Aorta (tissue), 5 donors: ENCODE measurements around the gene RIOK3. TPM values are rescaled to one million over a fixed set of nuclear protein-coding genes. Genes with fewer than 3 reads are reported as not detected.
A peak's percentile ranks its signal among the peaks of the same experiment; 100 is the strongest.
"Not testable (repeated sequence)": the region's sequence is repeated elsewhere in the genome, so short reads cannot be mapped to it uniquely, and the experiment has no call there.

ENCODE experiments used
- ATAC-seq: fragments of 200-7000 bp; cut with Tn5 transposase; one replicate; pipeline ENCODE4 v1.9.1; 2022; ENCODE audit warnings: moderate library complexity; ENCODE audit not compliant: low FRiP score
- DNase-seq, 2 donors: peaks; one replicate each; pipeline ENCODE4 v3.0.0-alpha.2; 2020
- H3K27ac ChIP-seq, 2 donors: one replicate each; pipeline ENCODE4 v1.5.1; 2013; ENCODE audit warnings: low read length in 2 of 2, mild to moderate bottlenecking in 2 of 2, moderate library complexity in 2 of 2, control low read depth in 1 of 2, inconsistent platforms in 1 of 2, low read depth in 1 of 2
- H3K27me3 ChIP-seq, 2 donors: one replicate each; pipeline ENCODE4 v1.6.1; 2013; ENCODE audit warnings: control low read depth in 1 of 2, low read length in 1 of 2, mild to moderate bottlenecking in 1 of 2, moderate library complexity in 1 of 2; ENCODE audit not compliant: insufficient read depth in 2 of 2, control insufficient read depth in 1 of 2
- H3K36me3 ChIP-seq, 2 donors: one replicate each; pipeline ENCODE4 v1.6.1; 2013; ENCODE audit warnings: control low read depth in 1 of 2, low read length in 1 of 2, mild to moderate bottlenecking in 1 of 2; ENCODE audit not compliant: insufficient read depth in 2 of 2, control insufficient read depth in 1 of 2
- H3K4me1 ChIP-seq, 2 donors: one replicate each; pipeline ENCODE4 v1.6.1; 2013; ENCODE audit warnings: low read length in 2 of 2, control low read depth in 1 of 2, mild to moderate bottlenecking in 1 of 2, moderate library complexity in 1 of 2; ENCODE audit not compliant: insufficient read depth in 2 of 2, control insufficient read depth in 1 of 2
- H3K4me3 ChIP-seq, 2 donors: one replicate each; pipeline ENCODE4 v1.5.1; 2013; ENCODE audit warnings: low read length in 2 of 2, control low read depth in 1 of 2, mild to moderate bottlenecking in 1 of 2
- H3K9me3 ChIP-seq: one replicate; pipeline ENCODE4 v1.6.1; 2013; ENCODE audit warnings: mild to moderate bottlenecking, low read length; ENCODE audit not compliant: control insufficient read depth
- WGBS, 2 donors: extraction: QIAGEN DNeasy Blood & Tissue Kit; methylation state at CpG; one replicate each; pipeline ENCODE4 v1.1.7; 2013; 5-methylcytosine and 5-hydroxymethylcytosine counted together
- intact Hi-C, 2 donors: fragments of 100-400 bp; cut with DNase I; formaldehyde crosslinking; loops; one replicate each; pipeline versions ENCODE4 v1.14.2 to v1.15.0; 2022
- polyA plus RNA-seq, 2 donors: library from polyadenylated mRNA; stranded (reverse); fragments of 200-250 nt; gene quantifications; one replicate each; pipeline ENCODE4 v1.2.3, GENCODE V29; 2013
- total RNA-seq, 2 donors: library from RNA; stranded (reverse); fragmentation: NEBNext Ultra II Directional; extraction: Animal tissue kit (Norgen Biotek cat#: 25700); gene quantifications; one replicate each; pipeline ENCODE4 v1.2.1, GENCODE V29; 2021
- donor health status: healthy with polysubstance abuse.
- donor health status: Bipolar disorder and iron deficiency.
- donor health status: DM: no; HTN: no; CAD: no.
- donor health status: DM: no; HTN: no; CAD: no.
- donor health status: DM: yes; HTN: yes; CAD: no.

RIOK3 gene
- total and polyA plus RNA-seq, 4 donors: 43.0 to 66.5 (median 59.4) TPM

- Histone ChIP-seq H3K36me3 (peaks cover 3 to 8% of the 10 kb centered on the region in 2 donors), H3K27me3 (no peaks in the 10 kb centered on the region), H3K27ac (no peak overlapping the region), H3K4me1 (no peaks in the 10 kb centered on the region), H3K9me3 (no peaks in the 10 kb centered on the region), H3K4me3 (no peak overlapping the region)
- DNase-seq (no peak), ATAC-seq (no peak)
- WGBS, 2 donors: 79% methylated on average over 3 of the region's 3 CpGs
- intact Hi-C loops: no loop called here
Observed at GRCh38 chr18:23479829-23480505, 26.9 kb downstream of the RIOK3 start.

- intact Hi-C loops: loop anchor here in 1 of 2 donors (5.0 kb wide), 1 partner anchor 32 kb away; the partner anchor contains the start of gene RIOK3
- Histone ChIP-seq H3K4me3 (no peak overlapping the region), H3K9me3 (no peaks in the 10 kb centered on the region), H3K27me3 (no peaks in the 10 kb centered on the region), H3K27ac (peak overlapping the region; percentile 48 to 87), H3K36me3 (peaks cover 2 to 3% of the 10 kb centered on the region in 2 donors), H3K4me1 (peaks cover 0 to 4% of the 10 kb centered on the region in 2 donors)
- no peak for ATAC-seq
- no peak for DNase-seq
- 17 to 19% methylated on average over 8 of the region's 8 CpGs for WGBS, 2 donors
Observed at GRCh38 chr18:23484561-23485182, 31.6 kb downstream of the RIOK3 start.

GRCh38 chr18:23485386-23485785 lies 32.3 kb downstream of the RIOK3 start:
- no peaks in the 10 kb centered on the region for H3K9me3 ChIP-seq
- no peak overlapping the region for H3K27ac ChIP-seq
- DNase-seq: no peak
- peaks cover 2 to 3% of the 10 kb centered on the region in 2 donors for H3K36me3 ChIP-seq
- intact Hi-C loops: loop anchor here in 1 of 2 donors (5.0 kb wide), 1 partner anchor 33 kb away; the partner anchor contains the start of gene RIOK3
- H3K4me1 ChIP-seq: peaks cover 0 to 4% of the 10 kb centered on the region in 2 donors
- no peak for ATAC-seq
- WGBS, 2 donors: 88 to 96% methylated on average over 7 of the region's 7 CpGs
- no peak overlapping the region for H3K4me3 ChIP-seq
- H3K27me3 ChIP-seq: no peaks in the 10 kb centered on the region

GRCh38 chr18:23487738-23488570 lies 34.9 kb downstream of the RIOK3 start:
- Histone ChIP-seq H3K36me3 (no peaks in the 10 kb centered on the region), H3K27me3 (no peaks in the 10 kb centered on the region), H3K9me3 (no peaks in the 10 kb centered on the region), H3K4me3 (peak overlapping the region in 1 of 2 donors; percentile 8), H3K4me1 (peaks cover 0 to 4% of the 10 kb centered on the region in 2 donors), H3K27ac (peak overlapping the region; percentile 36 to 85)
- WGBS, 2 donors: 5 to 6% methylated on average over 14 of the region's 14 CpGs
- peak; percentile 77 for ATAC-seq
- peak; percentile 62 to 79 for DNase-seq
- intact Hi-C loops: loop anchor here in 1 of 2 donors (5.0 kb wide), 1 partner anchor 36 kb away; the partner anchor contains the start of gene RIOK3

- 5 to 16% methylated on average over 5 of the region's 5 CpGs for whole genome bisulfite sequencing, 2 donors
- peak; percentile 75 for ATAC-seq
- DNase-seq: peak; percentile 79 to 83
- H3K9me3 ChIP-seq, H3K36me3 ChIP-seq, H3K4me1 ChIP-seq, H3K27me3 ChIP-seq, H3K4me3 ChIP-seq: not testable (repeated sequence)
- intact Hi-C loops: loop anchor here in 1 of 2 donors (5.0 kb wide), 1 partner anchor 37 kb away; the partner anchor contains the start of gene RIOK3
- peak overlapping the region; percentile 32 to 70 for H3K27ac ChIP-seq
Observed at GRCh38 chr18:23489586-23489985, 36.5 kb downstream of the RIOK3 start.

GRCh38 chr18:23493654-23494053 lies 40.6 kb downstream of the RIOK3 start:
- no peaks in the 10 kb centered on the region for H3K36me3 ChIP-seq
- no peak overlapping the region for H3K27ac ChIP-seq
- no peaks in the 10 kb centered on the region for H3K9me3 ChIP-seq
- DNase-seq (no peak), ATAC-seq (no peak)
- H3K4me3 ChIP-seq: no peak overlapping the region
- 98 to 100% methylated on average over 1 of the region's 1 CpG for WGBS, 2 donors
- H3K27me3 ChIP-seq: no peaks in the 10 kb centered on the region
- H3K4me1 ChIP-seq: no peaks in the 10 kb centered on the region
- intact Hi-C loops: no loop called here

GRCh38 chr18:23494992-23495391 lies 41.9 kb downstream of the RIOK3 start:
- WGBS, 2 donors: 94 to 100% methylated on average over 1 of the region's 1 CpG
- Histone ChIP-seq H3K36me3 (no peaks in the 10 kb centered on the region), H3K4me3 (no peak overlapping the region), H3K4me1 (no peaks in the 10 kb centered on the region), H3K27me3 (no peaks in the 10 kb centered on the region), H3K9me3 (no peaks in the 10 kb centered on the region), H3K27ac (no peak overlapping the region)
- no peak for ATAC-seq
- no peak for DNase-seq
- intact Hi-C loops: no loop called here

- 86 to 87% methylated on average over 12 of the region's 12 CpGs for WGBS, 2 donors
Observed at GRCh38 chr18:23495723-23496440, 42.8 kb downstream of the RIOK3 start.

More at GRCh38 chr18:23495723-23496440, 42.8 kb downstream of the RIOK3 start:
- no peaks in the 10 kb centered on the region for H3K27me3 ChIP-seq
- H3K27ac ChIP-seq: no peak overlapping the region
- ATAC-seq (no peak), DNase-seq (no peak)
- no peaks in the 10 kb centered on the region for H3K4me1 ChIP-seq
- H3K9me3 ChIP-seq: no peaks in the 10 kb centered on the region
- no peaks in the 10 kb centered on the region for H3K36me3 ChIP-seq
- intact Hi-C loops: no loop called here
- H3K4me3 ChIP-seq: no peak overlapping the region
